Measurements from ENCODE around the gene ERC1.

GRCh38 chr12:1324910-1325309 lies 333.9 kb downstream of the ERC1 start:
- no peak for TF ChIP-seq POLR2AphosphoS5 (IDR thresholded peaks at IDR 0.05; ENCODE audit: low read depth, low read length)
- TF ChIP-seq POLR2A (IDR thresholded peaks at IDR 0.05; ENCODE audit: low read depth, low read length) = no peak
- TF ChIP-seq SPI1 (IDR thresholded peaks at IDR 0.05; ENCODE audit: low read depth, low read length) = no peak
- no peak for TF ChIP-seq TAF1 (IDR thresholded peaks at IDR 0.05; ENCODE audit: low read depth, low read length)
- no peak for TF ChIP-seq PAX5 (IDR thresholded peaks at IDR 0.05; ENCODE audit: insufficient read depth, low read length, severe bottlenecking)
- no peak for TF ChIP-seq POU2F2 (IDR thresholded peaks at IDR 0.05; ENCODE audit: low read depth, low read length)
